H1 (cell line): ENCODE measurements around the gene SEMA6D. TPM values are rescaled to one million over a fixed set of nuclear protein-coding genes. Genes with fewer than 3 reads are reported as not detected.

ENCODE experiments used
- CTCF ChIA-PET: fragments of 300-600 bp; sonication (Branson Sonifier 250); formaldehyde crosslinking; loops from one replicate; lab custom pipeline; 2021; ENCODE audit not compliant: partially characterized antibody; lab: Charles Lee
- POLR2A ChIA-PET: fragments of 300-600 bp; sonication (Branson Sonifier 250); formaldehyde crosslinking; loops from one replicate; lab custom pipeline; 2021; ENCODE audit warnings: inconsistent platforms; ENCODE audit not compliant: partially characterized antibody; lab: Charles Lee
- DNase-seq, 2 experiments: peaks; one replicate each; pipeline versions ENCODE4 v3.0.0 to v3.0.0-alpha.2; 2010 to 2022; ENCODE audit warnings: low spot score in 2 of 2, low read depth in 1 of 2, mixed read lengths in 1 of 2
- FAIRE-seq: peaks from 2 replicates; lab custom pipeline; 2011; peaks lifted over from hg19 to GRCh38; lab: Jason Lieb, UNC
- H2AFZ ChIP-seq: 2 replicates; pipeline ENCODE4 v1.8.1; 2012; ENCODE audit warnings: low read length, inconsistent platforms
- H2AK5ac ChIP-seq: 2 replicates; pipeline ENCODE4 v1.6.1; 2013; ENCODE audit warnings: low read depth, low read length
- H2BK120ac ChIP-seq: replicated peaks from 2 replicates; pipeline ENCODE3; 2013; ENCODE audit warnings: low read depth, low read length, inconsistent platforms
- H2BK12ac ChIP-seq: 2 replicates; pipeline ENCODE4 v1.6.1; 2013; ENCODE audit warnings: low read depth, low read length
- H2BK15ac ChIP-seq: 2 replicates; pipeline ENCODE4 v1.6.1; 2013; ENCODE audit warnings: low read length
- H2BK20ac ChIP-seq: 2 replicates; pipeline ENCODE4 v1.6.1; 2013; ENCODE audit warnings: low read length
- H2BK5ac ChIP-seq: 2 replicates; pipeline ENCODE4 v1.6.1; 2013; ENCODE audit warnings: low read depth, low read length
- H3K14ac ChIP-seq: 2 replicates; pipeline ENCODE4 v1.6.1; 2013; ENCODE audit warnings: inconsistent platforms; ENCODE audit not compliant: insufficient read length
- H3K18ac ChIP-seq: 2 replicates; pipeline ENCODE4 v1.6.1; 2013; ENCODE audit warnings: low read length; ENCODE audit errors: extremely low read depth
- H3K23ac ChIP-seq: 2 replicates; pipeline ENCODE4 v1.6.1; 2013; ENCODE audit warnings: inconsistent platforms; ENCODE audit not compliant: insufficient read length
- H3K23me2 ChIP-seq: 2 replicates; pipeline ENCODE4 v1.6.1; 2013; ENCODE audit warnings: low read depth, low read length
- H3K27ac ChIP-seq: 2 replicates; pipeline ENCODE4 v1.6.1; 2011; ENCODE audit warnings: low read depth, low read length, inconsistent platforms
- H3K27me3 ChIP-seq, 4 experiments: replicated peaks in 1 of 4; 1 replicate in 1 of 4; 2 replicates in 3 of 4; pipeline versions ENCODE4 v1.6.1 to v1.8.1; 2011 to 2013; ENCODE audit warnings: low read length in 3 of 4, mild to moderate bottlenecking in 3 of 4, inconsistent platforms in 2 of 4, mixed read lengths in 2 of 4, moderate library complexity in 1 of 4; ENCODE audit not compliant: control insufficient read depth in 3 of 4, insufficient read depth in 3 of 4; ENCODE audit errors: extremely low read depth in 1 of 4
- H3K36me3 ChIP-seq, 4 experiments: 2 replicates each; pipeline versions ENCODE4 v1.6.1 to v1.8.1; 2011 to 2013; ENCODE audit warnings: mild to moderate bottlenecking in 4 of 4, low read length in 3 of 4, moderate library complexity in 2 of 4, control low read depth in 1 of 4, inconsistent platforms in 1 of 4; ENCODE audit not compliant: insufficient read depth in 4 of 4, control insufficient read depth in 2 of 4
- H3K4ac ChIP-seq: replicated peaks from 2 replicates; pipeline ENCODE3; 2013; ENCODE audit warnings: low read length, low read depth, mixed read lengths, inconsistent platforms; ENCODE audit not compliant: insufficient read length
- H3K4me1 ChIP-seq, 4 experiments: replicated peaks in 1 of 4; 1 replicate in 1 of 4; 2 replicates in 3 of 4; pipeline versions ENCODE4 v1.6.1 to v1.8.1; 2011 to 2013; ENCODE audit warnings: low read length in 3 of 4, inconsistent platforms in 2 of 4, mixed read lengths in 1 of 4; ENCODE audit not compliant: insufficient read depth in 4 of 4, control insufficient read depth in 3 of 4
- H3K4me2 ChIP-seq, 2 experiments: 2 replicates each; pipeline versions ENCODE4 v1.6.1 to v1.8.1; 2011 to 2013; ENCODE audit warnings: low read depth in 2 of 2, low read length in 2 of 2, control low read depth in 1 of 2, inconsistent platforms in 1 of 2, mild to moderate bottlenecking in 1 of 2; ENCODE audit not compliant: insufficient read depth in 1 of 2
- H3K4me3 ChIP-seq, 4 experiments: fragments of 200-600, 300-600 bp in 1 of 4; sonication (generic), shearing (Covaris generic), sonication (Bioruptor Twin) in 1 of 4; 2 replicates each; pipeline versions ENCODE4 v1.5.1 to v1.8.1; 2011 to 2016; ENCODE audit warnings: low read length in 4 of 4, low read depth in 3 of 4, control low read depth in 2 of 4, inconsistent platforms in 2 of 4, mild to moderate bottlenecking in 2 of 4, mixed read lengths in 1 of 4, moderate library complexity in 1 of 4; ENCODE audit not compliant: insufficient read depth in 2 of 4; ENCODE audit errors: extremely low read depth in 1 of 4
- H3K56ac ChIP-seq: replicated peaks from 2 replicates; pipeline ENCODE3; 2013; ENCODE audit warnings: low read depth, mild to moderate bottlenecking, mixed read lengths, low read length, inconsistent platforms; ENCODE audit not compliant: insufficient read length
- H3K79me1 ChIP-seq: 2 replicates; pipeline ENCODE4 v1.6.1; 2013; ENCODE audit warnings: low read depth, low read length, control low read depth
- H3K79me2 ChIP-seq, 2 experiments: 2 replicates each; pipeline versions ENCODE4 v1.6.1 to v1.8.1; 2012 to 2013; ENCODE audit warnings: low read length in 2 of 2, mild to moderate bottlenecking in 2 of 2, inconsistent platforms in 1 of 2; ENCODE audit not compliant: insufficient read depth in 2 of 2, control insufficient read depth in 1 of 2
- H3K9ac ChIP-seq, 4 experiments: replicated peaks in 1 of 4; 1 replicate in 1 of 4; 2 replicates in 3 of 4; pipeline versions ENCODE4 v1.6.1 to v1.8.1; 2011 to 2013; ENCODE audit warnings: low read depth in 3 of 4, low read length in 3 of 4, control low read depth in 2 of 4, mild to moderate bottlenecking in 2 of 4, moderate library complexity in 2 of 4, inconsistent platforms in 1 of 4; ENCODE audit errors: extremely low read depth in 1 of 4
- H3K9me3 ChIP-seq, 2 experiments: 2 replicates each; pipeline versions ENCODE4 v1.6.1 to v1.8.1; 2012 to 2013; ENCODE audit warnings: mild to moderate bottlenecking in 2 of 2, moderate library complexity in 2 of 2, control low read depth in 1 of 2, inconsistent platforms in 1 of 2, low read depth in 1 of 2, low read length in 1 of 2, mixed read lengths in 1 of 2; ENCODE audit not compliant: insufficient read depth in 2 of 2
- H4K20me1 ChIP-seq, 2 experiments: replicated peaks in 1 of 2; 2 replicates each; pipeline versions ENCODE3 to v1.8.1; 2011 to 2013; ENCODE audit warnings: inconsistent platforms in 2 of 2, low read length in 2 of 2, mild to moderate bottlenecking in 1 of 2; ENCODE audit not compliant: insufficient read depth in 2 of 2, control insufficient read depth in 1 of 2
- H4K5ac ChIP-seq: 2 replicates; pipeline ENCODE4 v1.6.1; 2013; ENCODE audit warnings: low read length, low read depth, mixed read lengths, inconsistent platforms; ENCODE audit not compliant: insufficient read length
- H4K8ac ChIP-seq: 2 replicates; pipeline ENCODE4 v1.8.0; 2013; ENCODE audit warnings: mild to moderate bottlenecking, moderate library complexity, low read length, inconsistent platforms; ENCODE audit not compliant: insufficient read depth; ENCODE audit errors: extremely low read depth
- H4K91ac ChIP-seq: replicated peaks from 2 replicates; pipeline ENCODE3; 2013; ENCODE audit warnings: low read length, mixed read lengths, inconsistent platforms; ENCODE audit not compliant: insufficient read length
- CTCF ChIP-seq, 3 experiments: IDR thresholded peaks; 1 replicate in 2 of 3; 2 replicates in 1 of 3; pipeline versions ENCODE4 v1.5.1 to v1.6.1; 2011; ENCODE audit warnings: low read length in 3 of 3, mild to moderate bottlenecking in 3 of 3, inconsistent platforms in 2 of 3, low read depth in 1 of 3, moderate library complexity in 1 of 3; ENCODE audit not compliant: insufficient read depth in 1 of 3; ENCODE audit errors: control extremely low read depth in 1 of 3
- NANOG ChIP-seq: IDR thresholded peaks from 2 replicates; pipeline ENCODE4 v1.6.1; 2011; ENCODE audit warnings: low read length, low read depth, mild to moderate bottlenecking, inconsistent platforms; ENCODE audit not compliant: insufficient read depth, poor library complexity, severe bottlenecking
- SIX5 ChIP-seq: IDR thresholded peaks from 2 replicates; pipeline ENCODE4 v1.6.1; 2011; ENCODE audit warnings: mild to moderate bottlenecking, low read depth, low read length
- WGBS, 2 experiments: shearing (Covaris generic) in 1 of 2; methylation state at CpG; one replicate each; pipeline versions ENCODE4 v1.1.6 to v1.1.7; 2013 to 2015; ENCODE audit warnings: low lambda C conversion rate in 2 of 2, mixed read lengths in 2 of 2, inconsistent platforms in 1 of 2, low coverage in 1 of 2, missing lambda C conversion rate in 1 of 2; ENCODE audit not compliant: insufficient replicate concordance in 2 of 2, insufficient coverage in 1 of 2, insufficient read length in 1 of 2; ENCODE audit errors: extremely low coverage in 1 of 2, missing lambda C conversion rate in 1 of 2; 5-methylcytosine and 5-hydroxymethylcytosine counted together
- polyA plus RNA-seq, 7 experiments: library from polyadenylated mRNA; depleted of rRNA in 3 of 7; stranded (reverse) in 5 of 7; unstranded in 2 of 7; fragments of >200 nt in 5 of 7; fragments of 200-250 nt in 2 of 7; gene quantifications; 1 replicate in 5 of 7; 2 replicates in 1 of 7; 4 replicates in 1 of 7; pipeline versions ENCODE4 v1.2.1 to v1.2.3, GENCODE V29; 2011 to 2013; ENCODE audit warnings: missing spikeins in 2 of 7, mixed read lengths in 2 of 7
- total RNA-seq: library from RNA; stranded (reverse); fragmentation: NEBNext Ultra II Directional; extraction: Animal tissue kit (Norgen Biotek cat#: 25700); gene quantifications from 2 replicates; pipeline ENCODE4 v1.2.1, GENCODE V29; 2021

Gene SEMA6D
- total and polyA plus RNA-seq, 2 of the 8 experiments (the other 6 are each of a cell fraction or from before 2014, with no cell fraction given): 2.2 to 3.8 TPM

DNA sequence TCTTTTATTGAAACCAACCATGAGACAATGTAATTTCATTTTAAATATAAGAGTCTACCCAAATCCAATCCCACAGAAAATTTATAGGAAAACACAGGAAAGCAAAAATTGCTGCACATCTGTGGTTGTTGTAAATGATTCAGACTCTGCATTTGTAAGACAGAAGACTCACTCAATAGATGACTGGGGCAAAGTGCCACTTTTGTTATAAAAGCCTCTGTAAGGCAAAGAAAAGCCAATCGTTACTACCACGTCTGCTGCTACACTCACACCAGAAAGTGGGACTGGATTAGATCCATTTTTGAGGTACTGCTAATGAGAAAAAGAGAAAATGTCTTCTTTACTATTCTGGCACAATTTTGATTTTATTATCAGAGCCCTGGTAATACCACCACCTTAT, 74.9 kb downstream of the SEMA6D start:
- Histone ChIP-seq H3K4ac (no peak overlapping the region), H3K4me3 (no peak overlapping the region), H3K4me1 (no peaks in the 10 kb centered on the region), H3K9me3 (no peaks in the 10 kb centered on the region), H2BK5ac (no peak overlapping the region), H3K27me3 (no peaks in the 10 kb centered on the region), H3K23ac (no peak overlapping the region), H2AK5ac (no peak overlapping the region), H4K8ac (no peak overlapping the region), H3K4me2 (no peak overlapping the region), H4K5ac (no peak overlapping the region), H3K9ac (no peak overlapping the region), H4K20me1 (no peaks in the 10 kb centered on the region), H2BK12ac (no peak overlapping the region), H3K27ac (no peak overlapping the region), H2BK120ac (no peak overlapping the region), H2BK15ac (no peak overlapping the region), H3K23me2 (peaks cover 2% of the 10 kb centered on the region; the same call in 1 of the 2 replicates), H2BK20ac (no peak overlapping the region), H3K79me1 (no peaks in the 10 kb centered on the region), H4K91ac (no peak overlapping the region), H3K79me2 (no peaks in the 10 kb centered on the region), H3K14ac (no peak overlapping the region), H3K56ac (no peak overlapping the region), H2AFZ (no peak overlapping the region), H3K36me3 (no peaks in the 10 kb centered on the region), H3K18ac (no peak overlapping the region)
- TF ChIP-seq NANOG (no peak), CTCF (IDR thresholded peaks at IDR 0.05; ENCODE audit: control extremely low read depth in 1 of 3, insufficient read depth in 1 of 3, low read depth in 1 of 3, low read length in 3 of 3) (no peak), SIX5 (no peak)
- POLR2A ChIA-PET: no interaction called here
- 83% methylated on average over 2 of the region's 2 CpGs; no CpG with 5 or more reads in 1 of the 2 experiments for WGBS, 2 experiments
- no peak for FAIRE-seq
- CTCF ChIA-PET: no interaction called here
- no peak for DNase-seq
